Stomach smooth muscle (tissue), 2 donors: ENCODE measurements around the gene DUSP10.
A peak's percentile ranks its signal among the peaks of the same experiment; 100 is the strongest.

Experiments
- H3K27ac ChIP-seq: one replicate; pipeline ENCODE4 v1.7.0; 2013; ENCODE audit warnings: mild to moderate bottlenecking, low read length, inconsistent platforms
- H3K27me3 ChIP-seq, 2 donors: one replicate each; pipeline ENCODE4 v1.7.0; 2013; ENCODE audit warnings: low read length in 2 of 2; ENCODE audit not compliant: insufficient read depth in 2 of 2, control insufficient read depth in 1 of 2
- H3K36me3 ChIP-seq, 2 donors: one replicate each; pipeline ENCODE4 v1.7.0; 2013; ENCODE audit warnings: low read length in 2 of 2; ENCODE audit not compliant: control insufficient read depth in 2 of 2, insufficient read depth in 2 of 2
- H3K4me1 ChIP-seq: one replicate; pipeline ENCODE4 v1.7.0; 2013; ENCODE audit warnings: low read length; ENCODE audit not compliant: control insufficient read depth, insufficient read depth
- H3K4me3 ChIP-seq, 2 donors: one replicate each; pipeline ENCODE4 v1.7.0; 2013; ENCODE audit warnings: low read length in 2 of 2
- H3K9ac ChIP-seq, 2 donors: one replicate each; pipeline ENCODE4 v1.7.0; 2013; ENCODE audit warnings: low read length in 2 of 2, mild to moderate bottlenecking in 1 of 2
- H3K9me3 ChIP-seq, 2 donors: one replicate each; pipeline ENCODE4 v1.7.0; 2013; ENCODE audit warnings: low read length in 2 of 2; ENCODE audit not compliant: control insufficient read depth in 2 of 2
- donor health status: healthy.
- donor health status: Pancreatic carcinoma.

The DUSP10 gene

GRCh38 chr1:221732052-221732451, 9.8 kb downstream of the DUSP10 start:
- Histone ChIP-seq H3K4me1 (peaks cover 22% of the 10 kb centered on the region), H3K27me3 (no peaks in the 10 kb centered on the region), H3K9me3 (no peaks in the 10 kb centered on the region), H3K4me3 (no peak overlapping the region), H3K27ac (no peak overlapping the region), H3K36me3 (peaks cover 2 to 7% of the 10 kb centered on the region in 2 donors), H3K9ac (no peak overlapping the region)

GRCh38 chr1:221729771-221730330, 12.0 kb downstream of the DUSP10 start:
- Histone ChIP-seq H3K4me1 (peaks cover 21% of the 10 kb centered on the region), H3K36me3 (peaks cover 0 to 4% of the 10 kb centered on the region in 2 donors), H3K27ac (peak overlapping the region; percentile 19)

GRCh38 chr1:221728037-221728505, 13.8 kb downstream of the DUSP10 start:
- Histone ChIP-seq H3K36me3 (peaks cover 5 to 8% of the 10 kb centered on the region in 2 donors), H3K27ac (no peak overlapping the region), H3K9me3 (no peaks in the 10 kb centered on the region), H3K9ac (no peak overlapping the region), H3K4me1 (peaks cover 13% of the 10 kb centered on the region), H3K27me3 (no peaks in the 10 kb centered on the region), H3K4me3 (no peak overlapping the region)

More at GRCh38 chr1:221729771-221730330, 12.0 kb downstream of the DUSP10 start:
- H3K9ac ChIP-seq, result peak overlapping the region in 1 of 2 donors; percentile 22
- peak overlapping the region in 1 of 2 donors; percentile 38 for H3K4me3 ChIP-seq
- H3K9me3 ChIP-seq, result no peaks in the 10 kb centered on the region
- H3K27me3 ChIP-seq, result no peaks in the 10 kb centered on the region

GRCh38 chr1:221727146-221728036, 14.5 kb downstream of the DUSP10 start:
- Histone ChIP-seq H3K9me3 (no peaks in the 10 kb centered on the region), H3K9ac (no peak overlapping the region), H3K4me1 (peaks cover 13% of the 10 kb centered on the region), H3K36me3 (peaks cover 5 to 10% of the 10 kb centered on the region in 2 donors), H3K4me3 (no peak overlapping the region), H3K27me3 (no peaks in the 10 kb centered on the region), H3K27ac (no peak overlapping the region)

- H3K4me1 ChIP-seq, result peaks cover 10% of the 10 kb centered on the region
- no peaks in the 10 kb centered on the region for H3K9me3 ChIP-seq
- peak overlapping the region in 1 of 2 donors; percentile 16 for H3K4me3 ChIP-seq
- no peaks in the 10 kb centered on the region for H3K27me3 ChIP-seq
- H3K36me3 ChIP-seq, result peaks cover 5 to 9% of the 10 kb centered on the region in 2 donors
- H3K27ac ChIP-seq, result no peak overlapping the region
- no peak overlapping the region for H3K9ac ChIP-seq
Observed at GRCh38 chr1:221725735-221726672, 15.9 kb downstream of the DUSP10 start.

GRCh38 chr1:221724931-221725605, 16.8 kb downstream of the DUSP10 start:
- Histone ChIP-seq H3K9ac (no peak overlapping the region), H3K4me1 (peaks cover 9% of the 10 kb centered on the region), H3K36me3 (peaks cover 5 to 9% of the 10 kb centered on the region in 2 donors), H3K27ac (peak overlapping the region; percentile 3), H3K9me3 (no peaks in the 10 kb centered on the region), H3K27me3 (no peaks in the 10 kb centered on the region), H3K4me3 (no peak overlapping the region)

- Histone ChIP-seq H3K9me3 (no peaks in the 10 kb centered on the region), H3K27me3 (no peaks in the 10 kb centered on the region), H3K4me1 (peaks cover 14% of the 10 kb centered on the region), H3K4me3 (no peak overlapping the region), H3K36me3 (peaks cover 5 to 9% of the 10 kb centered on the region in 2 donors), H3K9ac (no peak overlapping the region), H3K27ac (peak overlapping the region; percentile 3)
Observed at GRCh38 chr1:221723848-221724236, 18.0 kb downstream of the DUSP10 start.

GRCh38 chr1:221723018-221723847, 18.7 kb downstream of the DUSP10 start:
- Histone ChIP-seq H3K27me3 (no peaks in the 10 kb centered on the region), H3K4me3 (no peak overlapping the region), H3K36me3 (peaks cover 5 to 9% of the 10 kb centered on the region in 2 donors), H3K9ac (no peak overlapping the region), H3K9me3 (no peaks in the 10 kb centered on the region), H3K4me1 (peaks cover 20% of the 10 kb centered on the region), H3K27ac (peak overlapping the region; percentile 18)

GRCh38 chr1:221722254-221723017, 19.5 kb downstream of the DUSP10 start:
- Histone ChIP-seq H3K4me3 (no peak overlapping the region), H3K27ac (peak overlapping the region; percentile 18), H3K9me3 (no peaks in the 10 kb centered on the region), H3K36me3 (peaks cover 5 to 6% of the 10 kb centered on the region in 2 donors), H3K9ac (no peak overlapping the region), H3K4me1 (peaks cover 26% of the 10 kb centered on the region), H3K27me3 (no peaks in the 10 kb centered on the region)
